Measurements from ENCODE around the gene CDKL2.

DNA sequence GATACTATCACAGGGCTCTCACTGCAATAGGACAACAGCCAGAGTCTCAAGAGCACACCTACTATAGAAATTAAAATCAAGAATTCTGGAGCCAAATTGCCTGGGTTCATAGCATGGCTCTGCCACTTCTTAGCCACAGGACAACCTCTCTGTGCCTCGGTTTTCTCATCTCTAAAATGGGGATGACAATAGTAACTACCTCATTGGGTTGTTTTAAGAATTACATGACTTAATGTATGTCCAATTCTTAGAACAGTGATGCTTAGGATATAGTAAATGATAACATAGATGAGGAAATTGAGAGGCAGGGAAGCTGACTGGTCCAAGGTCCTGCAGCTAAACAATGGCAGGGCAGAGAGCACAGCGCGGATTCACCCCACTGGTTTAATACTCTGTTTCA, 85.5 kb downstream of the CDKL2 start:
- TF ChIP-seq, protein P1, sequence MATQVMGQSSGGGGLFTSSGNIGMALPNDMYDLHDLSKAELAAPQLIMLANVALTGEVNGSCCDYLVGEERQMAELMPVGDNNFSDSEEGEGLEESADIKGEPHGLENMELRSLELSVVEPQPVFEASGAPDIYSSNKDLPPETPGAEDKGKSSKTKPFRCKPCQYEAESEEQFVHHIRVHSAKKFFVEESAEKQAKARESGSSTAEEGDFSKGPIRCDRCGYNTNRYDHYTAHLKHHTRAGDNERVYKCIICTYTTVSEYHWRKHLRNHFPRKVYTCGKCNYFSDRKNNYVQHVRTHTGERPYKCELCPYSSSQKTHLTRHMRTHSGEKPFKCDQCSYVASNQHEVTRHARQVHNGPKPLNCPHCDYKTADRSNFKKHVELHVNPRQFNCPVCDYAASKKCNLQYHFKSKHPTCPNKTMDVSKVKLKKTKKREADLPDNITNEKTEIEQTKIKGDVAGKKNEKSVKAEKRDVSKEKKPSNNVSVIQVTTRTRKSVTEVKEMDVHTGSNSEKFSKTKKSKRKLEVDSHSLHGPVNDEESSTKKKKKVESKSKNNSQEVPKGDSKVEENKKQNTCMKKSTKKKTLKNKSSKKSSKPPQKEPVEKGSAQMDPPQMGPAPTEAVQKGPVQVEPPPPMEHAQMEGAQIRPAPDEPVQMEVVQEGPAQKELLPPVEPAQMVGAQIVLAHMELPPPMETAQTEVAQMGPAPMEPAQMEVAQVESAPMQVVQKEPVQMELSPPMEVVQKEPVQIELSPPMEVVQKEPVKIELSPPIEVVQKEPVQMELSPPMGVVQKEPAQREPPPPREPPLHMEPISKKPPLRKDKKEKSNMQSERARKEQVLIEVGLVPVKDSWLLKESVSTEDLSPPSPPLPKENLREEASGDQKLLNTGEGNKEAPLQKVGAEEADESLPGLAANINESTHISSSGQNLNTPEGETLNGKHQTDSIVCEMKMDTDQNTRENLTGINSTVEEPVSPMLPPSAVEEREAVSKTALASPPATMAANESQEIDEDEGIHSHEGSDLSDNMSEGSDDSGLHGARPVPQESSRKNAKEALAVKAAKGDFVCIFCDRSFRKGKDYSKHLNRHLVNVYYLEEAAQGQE (IDR thresholded peaks at IDR 0.05; ENCODE audit: borderline replicate concordance), result no peak
- TF ChIP-seq, protein P1 (CRISPR knock-in tag; IDR thresholded peaks at IDR 0.05; ENCODE audit: low read depth), result no peak
- no peak for TF ChIP-seq JUN (IDR thresholded peaks at IDR 0.05; ENCODE audit: borderline replicate concordance, low read depth, low read length)
- TF ChIP-seq JUN (CRISPR knock-in tag; IDR thresholded peaks at IDR 0.05; ENCODE audit: borderline replicate concordance), result no peak
- TF ChIP-seq SRSF7 (optimal IDR thresholded peaks at IDR 0.05; ENCODE audit: low read depth, low read length), result no peak
- TF ChIP-seq CTCF (IDR thresholded peaks at IDR 0.05 in 2 of 3, conservative IDR thresholded peaks at IDR 0.05 in 1 of 3; ENCODE audit: insufficient read depth in 2 of 3, low read depth in 1 of 3, low read length in 3 of 3), result no peak
- TF ChIP-seq, protein P2, sequence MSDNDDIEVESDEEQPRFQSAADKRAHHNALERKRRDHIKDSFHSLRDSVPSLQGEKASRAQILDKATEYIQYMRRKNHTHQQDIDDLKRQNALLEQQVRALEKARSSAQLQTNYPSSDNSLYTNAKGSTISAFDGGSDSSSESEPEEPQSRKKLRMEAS (CRISPR knock-in tag; IDR thresholded peaks at IDR 0.05), result no peak
- no peak for TF ChIP-seq ZNF253 (CRISPR knock-in tag; conservative IDR thresholded peaks at IDR 0.05)

All from K562 (cell line).